ENCODE data around the gene CCDC148. TPM values are rescaled to one million over a fixed set of nuclear protein-coding genes. Genes with fewer than 3 reads are reported as not detected.

CCDC148 gene
- total RNA-seq, 1 donor from 2014 or later = not detected

DNA sequence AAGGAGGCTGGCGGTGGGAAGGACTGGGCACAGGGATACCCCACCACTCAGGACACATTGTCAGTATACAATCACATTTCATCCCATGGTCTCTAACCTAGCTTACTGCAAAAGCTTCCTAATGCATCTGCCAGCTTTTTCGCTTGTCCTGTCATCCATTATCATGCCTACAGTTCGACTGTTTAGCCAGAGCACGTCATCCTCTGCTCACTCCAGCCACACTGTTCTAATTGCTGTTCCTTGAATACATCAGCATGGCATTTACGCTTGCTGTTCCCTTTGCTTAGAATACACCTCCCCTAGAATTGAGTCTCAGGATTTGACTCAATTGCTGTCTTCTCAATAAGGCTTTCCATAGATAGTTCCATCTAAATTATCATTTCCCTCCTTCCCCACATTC, 166.3 kb downstream of the CCDC148 start:
- ATAC-seq (ENCODE audit: low read depth) (no peak), DNase-seq (no peak)
- Mint-ChIP-seq H3K9me3 (no peaks in the 10 kb centered on the region), H3K27ac (no peak overlapping the region), H3K4me3 (no peak overlapping the region), H3K27me3 (no peaks in the 10 kb centered on the region), H3K4me1 (no peaks in the 10 kb centered on the region), H3K36me3 (ENCODE audit: low read depth) (no peaks in the 10 kb centered on the region)
- intact Hi-C loops (cut with micrococcal nuclease) = no loop called here
- CTCF ChIA-PET = no interaction called here
- TF ChIP-seq CTCF (IDR thresholded peaks at IDR 0.05) = no peak
- POLR2A ChIA-PET = no interaction called here

DNA sequence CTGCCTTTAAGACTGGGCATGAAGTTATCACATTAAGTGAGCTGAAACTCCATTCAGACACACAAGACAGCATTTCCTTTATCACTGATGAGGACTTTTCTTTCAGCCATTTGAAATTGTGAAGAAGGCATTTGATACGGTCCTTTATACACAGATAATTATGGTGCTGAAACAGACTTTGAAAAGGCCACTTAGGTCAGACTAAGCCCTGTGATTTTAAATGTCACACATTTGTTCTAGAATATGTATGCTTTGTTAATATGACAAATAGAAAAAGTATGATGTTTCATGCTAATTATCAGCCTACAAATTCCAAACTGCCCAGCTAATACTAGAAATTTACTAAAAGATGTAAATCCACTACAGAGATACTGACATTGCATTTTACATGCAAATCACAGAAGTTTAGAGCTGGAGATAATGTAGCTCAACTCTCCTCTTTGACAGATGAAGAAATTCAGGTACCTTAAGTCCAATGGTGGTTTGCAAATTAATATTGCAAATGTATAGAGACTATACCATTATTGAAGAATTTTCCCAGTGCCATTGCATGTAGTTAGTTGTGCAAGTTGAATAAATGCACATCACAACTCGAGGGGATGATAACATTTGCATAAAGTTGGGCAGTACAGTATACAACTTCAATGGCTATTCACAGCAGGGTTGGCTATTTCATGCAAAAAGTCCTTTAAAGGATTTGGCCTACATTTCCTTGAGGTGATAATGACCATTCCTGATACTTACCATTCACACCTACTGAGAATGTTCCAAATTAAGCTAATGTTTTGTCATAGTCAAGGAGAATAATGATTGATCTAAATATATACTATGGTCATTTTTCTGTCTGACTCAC, 179.7 kb downstream of the CCDC148 start:
- no peak overlapping the region for H3K27ac Mint-ChIP-seq
- H3K9me3 Mint-ChIP-seq = no peaks in the 10 kb centered on the region
- no peak for ATAC-seq (ENCODE audit: low read depth)
- no peak for TF ChIP-seq CTCF (IDR thresholded peaks at IDR 0.05)
- H3K36me3 Mint-ChIP-seq (ENCODE audit: low read depth) = no peaks in the 10 kb centered on the region
- H3K4me1 Mint-ChIP-seq = no peaks in the 10 kb centered on the region
- intact Hi-C loops (cut with micrococcal nuclease) = no loop called here
- H3K27me3 Mint-ChIP-seq = no peaks in the 10 kb centered on the region
- ChIA-PET POLR2A (no interaction called here), CTCF (no interaction called here)
- no peak for DNase-seq
- H3K4me3 Mint-ChIP-seq = no peak overlapping the region

DNA sequence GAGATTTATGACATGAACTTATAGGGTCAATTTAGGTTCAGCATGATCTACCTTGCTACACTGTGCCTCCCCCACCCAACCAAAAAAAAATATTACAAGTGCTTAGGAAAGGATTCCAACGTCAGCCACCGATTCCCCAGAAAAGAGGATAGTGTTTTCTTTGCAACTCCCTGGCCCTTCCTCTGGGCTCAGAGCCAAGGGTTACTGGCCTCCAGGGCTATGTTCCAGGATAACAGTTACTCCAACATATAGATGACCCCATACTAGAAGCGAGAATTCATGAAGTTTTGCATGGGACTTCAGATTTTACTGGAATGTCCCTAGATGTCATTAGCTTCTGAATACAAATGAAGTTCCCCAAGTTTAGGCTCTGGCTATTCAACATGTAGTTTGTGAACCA, 182.8 kb downstream of the CCDC148 start:
- Mint-ChIP-seq H3K27me3 (no peaks in the 10 kb centered on the region), H3K9me3 (no peaks in the 10 kb centered on the region), H3K4me1 (no peaks in the 10 kb centered on the region), H3K36me3 (ENCODE audit: low read depth) (no peaks in the 10 kb centered on the region), H3K27ac (no peak overlapping the region), H3K4me3 (no peak overlapping the region)
- CTCF ChIA-PET = no interaction called here
- no peak for ATAC-seq (ENCODE audit: low read depth)
- TF ChIP-seq CTCF (IDR thresholded peaks at IDR 0.05) = no peak
- intact Hi-C loops (cut with micrococcal nuclease) = no loop called here
- POLR2A ChIA-PET = no interaction called here
- no peak for DNase-seq

DNA sequence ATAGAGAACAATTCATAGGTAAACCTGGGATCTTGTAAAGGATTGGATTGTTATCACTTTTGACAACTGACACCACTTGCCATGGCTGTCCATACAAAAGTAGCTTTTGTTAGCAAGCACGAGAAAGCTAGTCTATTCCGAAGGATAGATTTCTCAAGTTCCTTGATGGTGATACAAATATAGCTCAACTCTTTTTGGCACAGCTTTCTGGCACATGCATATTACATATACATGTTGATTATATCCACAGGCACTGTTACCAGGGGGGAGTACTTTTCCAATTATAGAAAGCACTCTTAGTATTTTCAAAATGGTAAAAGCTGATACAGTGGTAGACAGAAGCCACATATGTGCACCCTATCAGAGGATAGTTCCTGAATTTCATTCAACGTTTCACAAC, 186.0 kb downstream of the CCDC148 start:
- H3K36me3 Mint-ChIP-seq (ENCODE audit: low read depth) = no peaks in the 10 kb centered on the region
- intact Hi-C loops (cut with micrococcal nuclease) = no loop called here

DNA sequence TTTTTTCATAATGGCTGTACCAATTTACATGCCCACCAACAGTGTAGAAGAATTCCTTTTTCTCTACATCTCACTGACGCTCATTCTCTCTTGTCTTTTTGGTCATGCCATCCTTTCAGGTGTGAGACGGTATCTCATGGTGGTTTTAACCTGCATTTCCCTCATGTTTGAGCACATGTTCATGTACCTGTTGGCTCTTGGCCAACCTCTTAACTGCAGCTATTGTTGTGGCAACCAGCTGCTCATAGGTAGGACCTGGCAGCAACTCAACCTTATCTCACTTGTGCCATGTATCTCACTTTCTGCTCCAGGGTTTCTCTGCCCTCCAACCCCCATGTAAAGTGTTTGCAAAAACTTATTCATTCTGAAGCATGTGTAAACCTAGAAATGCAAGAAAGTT, 187.4 kb downstream of the CCDC148 start:
- Mint-ChIP-seq H3K4me1 (no peaks in the 10 kb centered on the region), H3K9me3 (no peaks in the 10 kb centered on the region), H3K27me3 (no peaks in the 10 kb centered on the region), H3K4me3 (no peak overlapping the region), H3K27ac (no peak overlapping the region), H3K36me3 (ENCODE audit: low read depth) (no peaks in the 10 kb centered on the region)
- intact Hi-C loops (cut with micrococcal nuclease) = no loop called here
- ATAC-seq (ENCODE audit: low read depth) (no peak), DNase-seq (no peak)
- ChIA-PET CTCF (no interaction called here), POLR2A (no interaction called here)
- no peak for TF ChIP-seq CTCF (IDR thresholded peaks at IDR 0.05)

More for the DNA sequence above, 186.0 kb downstream of the CCDC148 start:
- POLR2A ChIA-PET = no interaction called here
- ATAC-seq (ENCODE audit: low read depth) = no peak
- DNase-seq = no peak
- Mint-ChIP-seq H3K27me3 (no peaks in the 10 kb centered on the region), H3K27ac (no peak overlapping the region), H3K9me3 (no peaks in the 10 kb centered on the region), H3K4me1 (no peaks in the 10 kb centered on the region), H3K4me3 (no peak overlapping the region)
- CTCF ChIA-PET = no interaction called here
- no peak for TF ChIP-seq CTCF (IDR thresholded peaks at IDR 0.05)
